Lower leg skin (tissue), 3 donors: Measurements from ENCODE around the gene VRK2.

Experiments used
- POLR2A ChIP-seq, 2 donors: fragments of 450-650 bp; IDR thresholded peaks; one replicate each; pipeline ENCODE4 v1.6.1; 2016 to 2017; ENCODE audit warnings: antibody characterized with exemption in 2 of 2, mild to moderate bottlenecking in 1 of 2, moderate library complexity in 1 of 2
- TF ChIP-seq, protein P1 (sequence below), 3 donors: fragments of 450-650 bp; IDR thresholded peaks; one replicate each; pipeline ENCODE4 v1.5.1; 2016; ENCODE audit warnings: antibody characterized with exemption in 3 of 3, mild to moderate bottlenecking in 3 of 3, moderate library complexity in 2 of 3

DNA sequence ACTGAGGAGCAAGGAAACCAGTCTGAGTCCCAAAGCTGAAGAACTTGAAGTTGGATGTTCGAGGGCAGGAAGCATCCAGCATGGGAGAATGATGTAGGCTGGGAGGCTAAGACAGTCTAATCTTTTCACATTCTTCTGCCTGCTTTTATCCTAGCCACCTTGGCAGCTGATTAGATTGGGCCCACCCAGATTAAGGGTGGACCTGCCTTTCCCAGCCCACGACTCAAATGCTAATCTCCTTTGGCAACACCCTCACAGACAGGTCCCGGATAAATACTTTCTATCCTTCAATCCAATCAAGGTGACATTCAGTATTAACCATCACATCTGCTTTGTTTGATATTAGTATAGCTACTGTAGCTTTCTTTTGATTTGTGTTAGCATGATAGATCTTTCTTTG is 27.1 kb downstream of the VRK2 start:
- TF ChIP-seq, protein P1, sequence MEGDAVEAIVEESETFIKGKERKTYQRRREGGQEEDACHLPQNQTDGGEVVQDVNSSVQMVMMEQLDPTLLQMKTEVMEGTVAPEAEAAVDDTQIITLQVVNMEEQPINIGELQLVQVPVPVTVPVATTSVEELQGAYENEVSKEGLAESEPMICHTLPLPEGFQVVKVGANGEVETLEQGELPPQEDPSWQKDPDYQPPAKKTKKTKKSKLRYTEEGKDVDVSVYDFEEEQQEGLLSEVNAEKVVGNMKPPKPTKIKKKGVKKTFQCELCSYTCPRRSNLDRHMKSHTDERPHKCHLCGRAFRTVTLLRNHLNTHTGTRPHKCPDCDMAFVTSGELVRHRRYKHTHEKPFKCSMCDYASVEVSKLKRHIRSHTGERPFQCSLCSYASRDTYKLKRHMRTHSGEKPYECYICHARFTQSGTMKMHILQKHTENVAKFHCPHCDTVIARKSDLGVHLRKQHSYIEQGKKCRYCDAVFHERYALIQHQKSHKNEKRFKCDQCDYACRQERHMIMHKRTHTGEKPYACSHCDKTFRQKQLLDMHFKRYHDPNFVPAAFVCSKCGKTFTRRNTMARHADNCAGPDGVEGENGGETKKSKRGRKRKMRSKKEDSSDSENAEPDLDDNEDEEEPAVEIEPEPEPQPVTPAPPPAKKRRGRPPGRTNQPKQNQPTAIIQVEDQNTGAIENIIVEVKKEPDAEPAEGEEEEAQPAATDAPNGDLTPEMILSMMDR (IDR thresholded peaks at IDR 0.05): no peak
- no peak for TF ChIP-seq POLR2A (IDR thresholded peaks at IDR 0.05)
